ENCODE data around the gene RENBP.

DNA sequence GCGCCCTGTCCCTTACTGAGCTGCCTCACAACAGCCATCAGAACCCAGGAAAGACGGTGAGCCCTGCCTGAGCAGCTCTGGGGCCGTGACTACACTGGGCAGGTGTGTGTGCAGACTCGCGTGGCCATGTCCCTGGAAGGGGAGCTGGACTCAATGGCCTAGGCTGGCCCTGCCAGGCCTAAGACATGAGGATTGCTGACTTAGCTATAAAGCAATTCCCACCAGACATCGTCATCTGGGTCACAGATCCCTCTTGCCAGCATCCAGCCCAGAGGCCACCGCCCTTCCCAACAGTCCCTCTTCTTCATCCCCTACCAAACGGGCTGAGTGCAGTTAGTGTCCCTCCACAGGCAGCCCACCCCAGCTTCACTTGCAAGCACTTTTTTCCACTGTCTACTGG, 13.3 kb downstream of the RENBP start:
- TF ChIP-seq EZH2phosphoT487 (IDR thresholded peaks at IDR 0.05; ENCODE audit: borderline replicate concordance, low read depth) (no peak), MXI1 (IDR thresholded peaks at IDR 0.05; ENCODE audit: low read depth, low read length) (no peak), TAF1 (IDR thresholded peaks at IDR 0.05; ENCODE audit: borderline replicate concordance, low read depth, low read length) (no peak), FOSL2 (IDR thresholded peaks at IDR 0.05; ENCODE audit: borderline replicate concordance, low read depth) (no peak), RFX5 (IDR thresholded peaks at IDR 0.05; ENCODE audit: low read length) (no peak), POLR2AphosphoS5 (IDR thresholded peaks at IDR 0.05; ENCODE audit: low read depth, low read length) (no peak), SIN3A (IDR thresholded peaks at IDR 0.05; ENCODE audit: borderline replicate concordance, low read depth, low read length) (no peak)
- TF ChIP-seq, protein P1, sequence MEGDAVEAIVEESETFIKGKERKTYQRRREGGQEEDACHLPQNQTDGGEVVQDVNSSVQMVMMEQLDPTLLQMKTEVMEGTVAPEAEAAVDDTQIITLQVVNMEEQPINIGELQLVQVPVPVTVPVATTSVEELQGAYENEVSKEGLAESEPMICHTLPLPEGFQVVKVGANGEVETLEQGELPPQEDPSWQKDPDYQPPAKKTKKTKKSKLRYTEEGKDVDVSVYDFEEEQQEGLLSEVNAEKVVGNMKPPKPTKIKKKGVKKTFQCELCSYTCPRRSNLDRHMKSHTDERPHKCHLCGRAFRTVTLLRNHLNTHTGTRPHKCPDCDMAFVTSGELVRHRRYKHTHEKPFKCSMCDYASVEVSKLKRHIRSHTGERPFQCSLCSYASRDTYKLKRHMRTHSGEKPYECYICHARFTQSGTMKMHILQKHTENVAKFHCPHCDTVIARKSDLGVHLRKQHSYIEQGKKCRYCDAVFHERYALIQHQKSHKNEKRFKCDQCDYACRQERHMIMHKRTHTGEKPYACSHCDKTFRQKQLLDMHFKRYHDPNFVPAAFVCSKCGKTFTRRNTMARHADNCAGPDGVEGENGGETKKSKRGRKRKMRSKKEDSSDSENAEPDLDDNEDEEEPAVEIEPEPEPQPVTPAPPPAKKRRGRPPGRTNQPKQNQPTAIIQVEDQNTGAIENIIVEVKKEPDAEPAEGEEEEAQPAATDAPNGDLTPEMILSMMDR (IDR thresholded peaks at IDR 0.05), result no peak
- TF ChIP-seq, protein P2, sequence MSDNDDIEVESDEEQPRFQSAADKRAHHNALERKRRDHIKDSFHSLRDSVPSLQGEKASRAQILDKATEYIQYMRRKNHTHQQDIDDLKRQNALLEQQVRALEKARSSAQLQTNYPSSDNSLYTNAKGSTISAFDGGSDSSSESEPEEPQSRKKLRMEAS (IDR thresholded peaks at IDR 0.05; ENCODE audit: low read depth), result no peak

Data from SK-N-SH (cell line).